B cell (primary cell): ENCODE measurements around the gene FAF2.

Experiments
- EZH2 ChIP-seq: IDR thresholded peaks from 2 replicates; pipeline ENCODE4 v1.6.1; 2012; ENCODE audit warnings: borderline replicate concordance, low read depth, mild to moderate bottlenecking, moderate library complexity, low read length; ENCODE audit not compliant: insufficient read depth, poor library complexity, severe bottlenecking
- TF ChIP-seq, protein P1 (sequence below): fragments of 200-600 bp; IDR thresholded peaks from one replicate; pipeline ENCODE4 v1.8.0; 2022; ENCODE audit warnings: antibody characterized with exemption, mild to moderate bottlenecking

- TF ChIP-seq, protein P1, sequence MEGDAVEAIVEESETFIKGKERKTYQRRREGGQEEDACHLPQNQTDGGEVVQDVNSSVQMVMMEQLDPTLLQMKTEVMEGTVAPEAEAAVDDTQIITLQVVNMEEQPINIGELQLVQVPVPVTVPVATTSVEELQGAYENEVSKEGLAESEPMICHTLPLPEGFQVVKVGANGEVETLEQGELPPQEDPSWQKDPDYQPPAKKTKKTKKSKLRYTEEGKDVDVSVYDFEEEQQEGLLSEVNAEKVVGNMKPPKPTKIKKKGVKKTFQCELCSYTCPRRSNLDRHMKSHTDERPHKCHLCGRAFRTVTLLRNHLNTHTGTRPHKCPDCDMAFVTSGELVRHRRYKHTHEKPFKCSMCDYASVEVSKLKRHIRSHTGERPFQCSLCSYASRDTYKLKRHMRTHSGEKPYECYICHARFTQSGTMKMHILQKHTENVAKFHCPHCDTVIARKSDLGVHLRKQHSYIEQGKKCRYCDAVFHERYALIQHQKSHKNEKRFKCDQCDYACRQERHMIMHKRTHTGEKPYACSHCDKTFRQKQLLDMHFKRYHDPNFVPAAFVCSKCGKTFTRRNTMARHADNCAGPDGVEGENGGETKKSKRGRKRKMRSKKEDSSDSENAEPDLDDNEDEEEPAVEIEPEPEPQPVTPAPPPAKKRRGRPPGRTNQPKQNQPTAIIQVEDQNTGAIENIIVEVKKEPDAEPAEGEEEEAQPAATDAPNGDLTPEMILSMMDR: no peak
- TF ChIP-seq EZH2: no peak
These were observed 83.1 kb downstream of the FAF2 start for GRCh38 chr5:176530983-176531901.
